ENCODE results near the gene METTL14. TPM values are rescaled to one million over a fixed set of nuclear protein-coding genes. Genes with fewer than 3 reads are reported as not detected.
A peak's percentile ranks its signal among the peaks of the same experiment; 100 is the strongest.

Gene METTL14
- total RNA-seq, 2 donors from 2014 or later = 44.8 to 67.0 TPM

GRCh38 chr4:118727360-118727759 lies 42.2 kb downstream of the METTL14 start:
- ATAC-seq = no peak
- peaks cover 4 to 9% of the 10 kb centered on the region in 2 donors for H3K36me3 Mint-ChIP-seq

DNA sequence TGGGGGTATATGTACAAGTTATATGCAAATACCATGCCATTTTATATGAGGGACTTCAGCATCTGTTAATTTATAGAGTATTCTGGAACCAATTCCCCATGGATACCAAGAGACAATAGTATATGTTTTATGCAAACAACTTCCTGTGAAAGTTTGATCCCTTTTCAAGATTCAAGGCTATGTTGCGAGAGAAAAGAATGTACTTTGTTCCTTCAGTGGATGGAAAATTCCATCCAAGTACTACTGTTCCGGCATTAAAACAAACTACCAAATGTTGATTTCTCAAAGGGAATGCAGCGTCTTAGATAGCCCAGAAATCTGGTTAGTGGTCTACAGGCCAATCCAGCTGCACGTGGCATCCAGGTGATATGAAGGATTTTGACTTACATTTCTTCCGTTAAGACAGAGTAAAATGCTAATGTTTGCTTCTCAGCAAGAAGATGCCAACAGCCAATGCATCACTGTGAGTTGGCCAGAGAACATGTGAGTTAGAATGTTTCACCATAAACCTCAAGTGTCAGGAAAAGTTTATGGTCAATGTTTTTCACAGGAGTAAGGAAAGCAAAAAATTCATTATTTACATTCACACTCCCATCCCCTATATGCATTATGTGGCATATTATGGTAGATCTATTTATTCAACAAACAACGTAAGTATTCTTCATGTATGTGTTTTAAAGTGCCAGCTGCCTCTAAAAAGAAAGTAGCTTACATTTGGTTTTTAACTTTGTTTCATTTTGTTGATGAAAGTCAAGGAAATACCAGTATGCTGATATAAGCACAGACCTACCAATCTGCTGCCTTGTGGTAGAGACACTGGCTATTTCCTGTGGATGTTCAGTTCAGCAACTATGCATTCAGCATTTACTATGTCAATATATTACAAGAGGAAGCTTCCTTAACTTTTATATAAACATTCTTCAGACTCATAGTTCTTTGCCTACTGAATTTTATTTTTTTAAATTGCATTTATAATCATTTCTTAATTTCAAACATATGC lies 44.4 kb downstream of the METTL14 start:
- ATAC-seq = no peak
- H3K36me3 Mint-ChIP-seq = peaks cover 4 to 9% of the 10 kb centered on the region in 2 donors
- no peak for DNase-seq (ENCODE audit: low spot score in 2 of 2)
- H3K9me3 Mint-ChIP-seq = no peaks in the 10 kb centered on the region
- no peak overlapping the region for H3K27ac Mint-ChIP-seq

More at GRCh38 chr4:118727360-118727759, 42.2 kb downstream of the METTL14 start:
- Mint-ChIP-seq H3K27ac (no peak overlapping the region), H3K9me3 (no peaks in the 10 kb centered on the region)
- no peak for DNase-seq (ENCODE audit: low spot score in 2 of 2)

DNA sequence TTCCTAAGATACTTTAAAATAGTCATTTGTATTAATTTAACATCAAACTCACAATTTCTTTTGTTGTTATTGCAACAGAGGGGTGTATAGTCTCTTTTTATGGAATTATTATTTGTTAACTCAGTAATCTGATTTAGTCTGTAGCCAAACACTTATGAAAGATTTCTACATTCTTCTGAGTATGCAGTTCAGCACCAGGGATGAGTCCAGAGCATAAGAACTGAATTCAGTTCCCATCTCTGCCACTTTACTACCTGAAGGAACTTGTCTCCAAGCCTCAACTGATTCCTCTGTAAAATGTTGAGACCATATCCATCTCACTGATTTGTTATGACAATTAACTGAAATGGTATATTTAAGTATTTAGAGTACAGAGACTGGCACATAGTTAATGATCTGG lies 45.5 kb downstream of the METTL14 start:
- no peak for ATAC-seq
- peaks cover 4 to 8% of the 10 kb centered on the region in 2 donors for H3K36me3 Mint-ChIP-seq
- no peaks in the 10 kb centered on the region for H3K9me3 Mint-ChIP-seq
- H3K27ac Mint-ChIP-seq = no peak overlapping the region
- DNase-seq (ENCODE audit: low spot score in 2 of 2) = no peak

DNA sequence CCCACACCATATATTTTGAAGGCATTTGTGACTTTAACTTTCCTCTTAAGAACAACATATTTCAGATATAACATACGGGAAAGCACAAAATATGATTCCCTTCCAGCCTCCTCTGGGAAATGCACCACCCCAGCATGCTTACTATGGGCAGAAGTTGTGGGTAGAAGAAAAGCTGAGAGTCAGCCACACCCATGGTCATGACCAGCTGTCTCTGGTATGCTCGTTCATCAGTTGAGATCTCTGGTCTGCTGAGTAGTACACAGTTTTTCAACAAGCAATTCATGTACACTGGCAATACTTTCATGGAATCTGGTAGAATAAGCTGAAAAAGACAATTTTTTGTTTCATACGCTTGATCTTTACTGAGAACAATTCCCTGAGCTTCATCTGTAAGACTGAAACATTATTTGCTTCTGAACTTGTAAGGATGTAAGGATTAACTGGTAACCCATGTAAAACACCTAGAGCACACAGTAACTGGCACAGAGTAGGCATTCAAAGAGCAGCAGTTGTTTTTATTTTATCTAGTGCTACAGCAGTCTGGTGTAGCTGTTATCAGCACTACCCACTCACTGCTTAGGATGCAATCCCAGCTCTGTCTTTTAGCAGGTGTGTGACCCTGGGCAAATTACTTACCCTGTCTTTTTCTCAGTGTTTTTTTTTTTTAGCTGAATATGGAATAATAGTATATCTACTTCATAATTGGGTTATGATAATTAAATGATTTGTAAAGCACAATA lies 47.6 kb downstream of the METTL14 start:
- ATAC-seq (no peak), DNase-seq (ENCODE audit: low spot score in 2 of 2) (no peak)
- no peak overlapping the region for H3K27ac Mint-ChIP-seq
- peaks cover 0 to 4% of the 10 kb centered on the region in 2 donors for H3K36me3 Mint-ChIP-seq
- H3K9me3 Mint-ChIP-seq = no peaks in the 10 kb centered on the region

DNA sequence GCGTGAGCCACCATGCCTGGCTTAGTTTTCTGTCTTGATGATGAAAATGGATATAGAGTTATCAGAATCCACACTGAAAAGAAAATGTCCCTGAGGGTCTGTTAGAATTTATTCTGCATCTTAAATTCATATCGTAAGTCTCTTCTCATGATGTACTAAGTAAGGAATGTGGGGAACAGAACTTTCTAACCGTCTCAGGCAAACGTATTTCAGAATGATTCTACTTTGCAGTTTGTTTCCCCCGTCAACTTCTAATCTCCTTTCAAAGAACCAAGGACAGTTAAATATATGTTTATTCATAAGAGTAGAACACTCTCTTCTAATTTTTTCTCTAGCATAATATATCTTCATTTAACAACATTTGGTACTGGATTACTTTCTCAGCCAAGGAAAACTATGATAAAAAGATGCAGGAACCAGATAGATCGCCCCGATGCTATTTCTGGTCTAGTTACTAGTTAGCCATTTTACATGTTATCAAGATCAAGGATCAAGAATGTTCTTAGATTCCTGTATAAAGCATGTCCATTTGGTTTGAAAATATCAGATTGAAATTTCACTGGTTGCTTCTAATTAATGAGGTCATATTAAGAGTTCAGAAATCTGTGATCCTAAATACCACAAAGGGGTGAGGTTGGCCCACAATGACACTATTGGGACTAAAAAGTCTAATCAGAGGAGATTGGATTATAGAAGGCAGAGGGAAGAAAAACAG lies 49.5 kb downstream of the METTL14 start:
- peak overlapping the region in 1 of 2 donors; percentile 65 for H3K27ac Mint-ChIP-seq
- peaks cover 4 to 7% of the 10 kb centered on the region in 2 donors for H3K36me3 Mint-ChIP-seq
- DNase-seq (ENCODE audit: low spot score in 2 of 2) (no peak), ATAC-seq (no peak)
- no peaks in the 10 kb centered on the region for H3K9me3 Mint-ChIP-seq

DNA sequence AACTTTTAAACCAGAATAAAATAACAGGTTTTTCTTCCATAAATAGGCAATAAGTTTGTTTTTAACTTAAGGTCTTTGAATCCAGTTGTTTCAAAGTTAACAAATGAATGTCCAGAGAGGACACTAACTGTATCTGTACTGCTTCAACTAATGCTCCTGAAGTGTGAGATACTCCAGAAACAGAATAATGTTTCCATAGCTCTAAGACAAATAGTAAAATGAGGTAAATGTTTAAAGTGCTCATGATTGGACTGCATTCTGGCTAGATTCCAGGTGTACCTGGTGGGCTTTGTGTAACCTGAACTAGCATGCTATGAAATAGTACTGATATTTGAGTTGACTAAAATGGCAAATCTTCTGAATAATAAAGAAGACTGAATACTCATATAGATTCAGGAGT lies 51.7 kb downstream of the METTL14 start:
- ATAC-seq = no peak
- no peaks in the 10 kb centered on the region for H3K9me3 Mint-ChIP-seq
- peaks cover 4 to 10% of the 10 kb centered on the region in 2 donors for H3K36me3 Mint-ChIP-seq

GRCh38 chr4:118738090-118738489 lies 52.9 kb downstream of the METTL14 start:
- ATAC-seq (no peak), DNase-seq (ENCODE audit: low spot score in 2 of 2) (no peak)
- Mint-ChIP-seq H3K9me3 (no peaks in the 10 kb centered on the region), H3K36me3 (peaks cover 4 to 10% of the 10 kb centered on the region in 2 donors), H3K27ac (no peak overlapping the region)

More for the DNA sequence above, 51.7 kb downstream of the METTL14 start:
- no peak for DNase-seq (ENCODE audit: low spot score in 2 of 2)
- H3K27ac Mint-ChIP-seq = no peak overlapping the region

DNA sequence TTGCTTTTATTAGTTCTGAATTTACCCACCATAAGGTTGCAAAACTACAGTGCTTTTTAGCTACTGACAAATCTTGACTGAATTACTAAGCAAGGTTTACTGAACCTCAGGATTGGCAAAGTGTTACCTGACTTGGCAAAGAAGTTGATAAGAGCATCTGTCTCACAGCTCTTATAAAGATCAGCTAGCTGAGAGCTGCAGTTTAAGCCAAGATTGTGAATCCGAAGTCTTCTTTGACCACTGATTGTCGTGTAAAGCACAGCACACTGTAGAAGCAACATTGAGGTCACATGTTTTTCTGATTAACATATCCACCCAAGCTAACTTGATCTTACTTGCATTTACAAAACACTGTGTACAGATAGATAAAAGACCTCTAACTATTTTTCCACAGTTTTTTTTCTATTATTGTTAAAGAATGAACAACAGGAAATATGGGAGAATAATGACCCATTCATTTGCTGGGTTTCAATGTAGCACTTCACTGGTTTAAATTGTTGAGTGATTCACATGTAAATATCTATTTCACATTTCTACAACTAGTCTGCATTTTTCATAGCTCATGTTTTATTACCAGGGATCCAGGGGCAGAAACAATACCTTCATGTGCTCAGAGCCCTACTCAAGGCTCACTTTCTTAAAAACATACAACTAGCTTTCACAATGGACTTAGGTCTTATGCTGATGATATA lies 54.0 kb downstream of the METTL14 start:
- no peak overlapping the region for H3K27ac Mint-ChIP-seq
- no peaks in the 10 kb centered on the region for H3K9me3 Mint-ChIP-seq

DNA sequence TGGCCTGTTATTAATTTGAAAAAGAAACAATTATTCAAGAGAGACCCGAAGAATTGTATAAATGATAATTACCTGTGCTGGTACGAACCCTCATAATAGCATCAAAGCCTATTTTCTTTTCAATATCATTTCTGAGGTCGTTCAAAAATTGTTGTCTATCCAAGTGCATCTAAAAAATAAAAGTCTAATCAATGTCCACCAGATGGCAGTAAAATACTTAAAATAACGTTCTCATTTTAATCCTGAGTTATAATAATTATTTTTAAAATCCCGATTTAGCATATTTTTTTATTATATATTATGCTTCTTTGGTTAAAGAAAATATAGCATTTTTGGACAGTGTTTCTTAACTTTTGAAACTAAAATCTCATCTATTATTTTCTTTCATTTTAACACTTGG lies 55.7 kb downstream of the METTL14 start:
- DNase-seq (ENCODE audit: low spot score in 2 of 2) = no peak
- H3K27ac Mint-ChIP-seq = no peak overlapping the region
- H3K36me3 Mint-ChIP-seq = peaks cover 4 to 16% of the 10 kb centered on the region in 2 donors
- H3K9me3 Mint-ChIP-seq = no peaks in the 10 kb centered on the region
- ATAC-seq = no peak

More for the DNA sequence above, 54.0 kb downstream of the METTL14 start:
- H3K36me3 Mint-ChIP-seq = peaks cover 4 to 16% of the 10 kb centered on the region in 2 donors
- ATAC-seq (no peak), DNase-seq (ENCODE audit: low spot score in 2 of 2) (no peak)

DNA sequence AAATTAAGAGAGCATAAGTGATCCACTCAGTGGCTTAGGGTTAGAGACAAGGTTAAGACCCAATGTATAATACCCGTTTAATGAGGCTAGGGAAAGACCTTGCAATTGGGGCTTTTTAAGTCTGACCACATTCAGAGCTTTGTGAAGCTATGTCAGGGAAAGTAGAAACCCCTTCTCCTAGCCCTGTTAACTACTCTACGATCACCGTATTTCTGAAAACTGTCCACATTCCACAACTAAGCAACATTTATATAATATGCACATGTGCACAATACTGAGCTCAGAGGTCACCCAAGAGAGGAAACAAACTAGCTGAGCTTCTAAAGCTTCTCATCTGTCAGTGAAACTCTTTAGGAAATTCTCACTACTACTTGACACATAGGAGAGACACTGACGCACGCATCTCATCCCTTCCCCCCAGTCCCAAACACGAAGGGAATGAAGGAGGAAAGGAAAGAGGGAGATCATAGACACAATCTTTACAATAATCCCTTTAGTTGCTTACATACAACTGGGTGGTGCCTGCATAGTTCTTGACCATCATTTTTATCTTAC lies 56.2 kb downstream of the METTL14 start:
- Mint-ChIP-seq H3K27ac (no peak overlapping the region), H3K36me3 (peaks cover 4 to 16% of the 10 kb centered on the region in 2 donors), H3K9me3 (no peaks in the 10 kb centered on the region)
- no peak for DNase-seq (ENCODE audit: low spot score in 2 of 2)
- ATAC-seq = no peak

GRCh38 chr4:118742050-118742449 lies 56.9 kb downstream of the METTL14 start:
- ATAC-seq (no peak), DNase-seq (ENCODE audit: low spot score in 2 of 2) (no peak)
- Mint-ChIP-seq H3K9me3 (no peaks in the 10 kb centered on the region), H3K36me3 (peaks cover 4 to 16% of the 10 kb centered on the region in 2 donors), H3K27ac (no peak overlapping the region)

GRCh38 chr4:118743867-118744266 lies 58.7 kb downstream of the METTL14 start:
- no peak for ATAC-seq
- H3K27ac Mint-ChIP-seq = no peak overlapping the region
- no peak for DNase-seq (ENCODE audit: low spot score in 2 of 2)
- H3K9me3 Mint-ChIP-seq = no peaks in the 10 kb centered on the region
- peaks cover 0 to 15% of the 10 kb centered on the region in 2 donors for H3K36me3 Mint-ChIP-seq

- no peak for ATAC-seq
- peaks cover 0 to 6% of the 10 kb centered on the region in 2 donors for H3K36me3 Mint-ChIP-seq
- no peak for DNase-seq (ENCODE audit: low spot score in 2 of 2)
- no peaks in the 10 kb centered on the region for H3K9me3 Mint-ChIP-seq
- no peak overlapping the region for H3K27ac Mint-ChIP-seq
These were observed 60.2 kb downstream of the METTL14 start for GRCh38 chr4:118745357-118745756.

- H3K27ac Mint-ChIP-seq = no peak overlapping the region
- peaks cover 2 to 6% of the 10 kb centered on the region in 2 donors for H3K36me3 Mint-ChIP-seq
- DNase-seq (ENCODE audit: low spot score in 2 of 2) = no peak
- no peak for ATAC-seq
- H3K9me3 Mint-ChIP-seq = no peaks in the 10 kb centered on the region
These were observed 61.2 kb downstream of the METTL14 start for GRCh38 chr4:118746251-118746919.

GRCh38 chr4:118749347-118749988 lies 64.3 kb downstream of the METTL14 start:
- DNase-seq (ENCODE audit: low spot score in 2 of 2) (no peak), ATAC-seq (no peak)
- Mint-ChIP-seq H3K9me3 (no peaks in the 10 kb centered on the region), H3K36me3 (peaks cover 6 to 7% of the 10 kb centered on the region in 2 donors), H3K27ac (no peak overlapping the region)
